K562 (cell line): Measurements from ENCODE around the gene PRDM16.

Experiments
- BCOR ChIP-seq: fragments of 450-650 bp; IDR thresholded peaks from 2 replicates; pipeline ENCODE4 v1.6.1; 2016
- BRD4 ChIP-seq: fragments of 200-600 bp; sonication (generic); IDR thresholded peaks from 2 replicates; pipeline ENCODE4 v1.6.1; 2017; ENCODE audit warnings: inconsistent platforms
- CTBP1 ChIP-seq: fragments of 450-650 bp; IDR thresholded peaks from 2 replicates; pipeline ENCODE4 v1.6.1; 2016; ENCODE audit warnings: borderline replicate concordance
- E4F1 ChIP-seq: fragments of 250-450 bp; sonication (Bioruptor Pico); IDR thresholded peaks from 2 replicates; pipeline ENCODE4 v1.5.0; 2021; ENCODE audit warnings: mild to moderate bottlenecking, borderline replicate concordance
- NRF1 ChIP-seq, 2 experiments: fragments of 450-650 bp; IDR thresholded peaks in 1 of 2; conservative IDR thresholded peaks in 1 of 2; 2 replicates each; pipeline ENCODE4 v1.6.1; 2014; ENCODE audit warnings: mild to moderate bottlenecking in 2 of 2
- POLR2AphosphoS5 ChIP-seq: IDR thresholded peaks from 2 replicates; pipeline ENCODE4 v1.6.1; 2011; ENCODE audit warnings: mild to moderate bottlenecking, low read depth, low read length, moderate library complexity; ENCODE audit not compliant: control insufficient read depth, insufficient read depth
- USF1 ChIP-seq: sonication (generic); formaldehyde crosslinking; IDR thresholded peaks from 2 replicates; pipeline ENCODE4 v1.9.0; 2022; ENCODE audit warnings: mild to moderate bottlenecking, missing genetic modification reagents
- TF ChIP-seq, protein P1 (sequence below), 3 experiments: IDR thresholded peaks in 2 of 3; conservative IDR thresholded peaks in 1 of 3; 2 replicates each; pipeline ENCODE4 v1.5.1; 2011 to 2012; ENCODE audit warnings: low read length in 3 of 3, mild to moderate bottlenecking in 3 of 3, control low read depth in 2 of 3, improper control_type of control experiment in 1 of 3, inconsistent platforms in 1 of 3, low read depth in 1 of 3, mixed read lengths in 1 of 3, moderate library complexity in 1 of 3; ENCODE audit not compliant: insufficient read depth in 2 of 3

DNA sequence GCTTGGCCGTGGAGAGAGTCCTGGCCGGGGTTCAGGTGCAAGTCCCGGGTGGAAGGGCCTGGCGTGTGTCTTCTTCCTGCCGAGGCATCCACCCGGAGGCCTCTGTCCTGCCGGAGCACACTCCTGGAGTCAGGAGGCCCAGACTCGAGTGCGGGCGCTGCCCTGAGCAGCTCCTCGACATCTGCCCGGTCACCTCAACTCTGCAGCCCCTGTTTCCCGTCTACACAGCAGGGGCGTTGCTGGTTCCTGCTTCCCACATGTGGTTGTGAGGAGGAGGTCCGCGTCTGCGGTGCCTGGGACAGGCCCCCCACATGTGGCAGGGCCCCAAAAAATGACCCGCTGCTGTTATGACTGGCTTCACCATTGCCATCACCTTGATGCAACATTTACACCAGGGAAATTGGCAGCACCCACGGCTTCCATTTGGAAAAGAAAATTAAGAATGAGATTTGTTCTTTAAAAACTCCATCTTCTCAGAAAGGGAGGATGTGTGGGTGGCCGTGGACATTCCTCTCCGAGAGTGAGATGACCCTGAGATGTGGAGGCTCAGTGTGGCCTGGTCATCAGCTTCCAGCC, 169.8 kb downstream of the PRDM16 start:
- TF ChIP-seq NRF1 (conservative IDR thresholded peaks at IDR 0.05 in 1 of 2, IDR thresholded peaks at IDR 0.05 in 1 of 2) (no peak), USF1 (no peak), E4F1 (CRISPR knock-in tag) (no peak), BRD4 (no peak), POLR2AphosphoS5 (no peak), CTBP1 (no peak), BCOR (no peak)
- TF ChIP-seq, protein P1, sequence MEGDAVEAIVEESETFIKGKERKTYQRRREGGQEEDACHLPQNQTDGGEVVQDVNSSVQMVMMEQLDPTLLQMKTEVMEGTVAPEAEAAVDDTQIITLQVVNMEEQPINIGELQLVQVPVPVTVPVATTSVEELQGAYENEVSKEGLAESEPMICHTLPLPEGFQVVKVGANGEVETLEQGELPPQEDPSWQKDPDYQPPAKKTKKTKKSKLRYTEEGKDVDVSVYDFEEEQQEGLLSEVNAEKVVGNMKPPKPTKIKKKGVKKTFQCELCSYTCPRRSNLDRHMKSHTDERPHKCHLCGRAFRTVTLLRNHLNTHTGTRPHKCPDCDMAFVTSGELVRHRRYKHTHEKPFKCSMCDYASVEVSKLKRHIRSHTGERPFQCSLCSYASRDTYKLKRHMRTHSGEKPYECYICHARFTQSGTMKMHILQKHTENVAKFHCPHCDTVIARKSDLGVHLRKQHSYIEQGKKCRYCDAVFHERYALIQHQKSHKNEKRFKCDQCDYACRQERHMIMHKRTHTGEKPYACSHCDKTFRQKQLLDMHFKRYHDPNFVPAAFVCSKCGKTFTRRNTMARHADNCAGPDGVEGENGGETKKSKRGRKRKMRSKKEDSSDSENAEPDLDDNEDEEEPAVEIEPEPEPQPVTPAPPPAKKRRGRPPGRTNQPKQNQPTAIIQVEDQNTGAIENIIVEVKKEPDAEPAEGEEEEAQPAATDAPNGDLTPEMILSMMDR (IDR thresholded peaks at IDR 0.05 in 2 of 3, conservative IDR thresholded peaks at IDR 0.05 in 1 of 3; ENCODE audit: insufficient read depth in 2 of 3, low read depth in 1 of 3, low read length in 3 of 3) = no peak
